Measurements from ENCODE around the gene PCSK1N.

Gene PCSK1N

DNA sequence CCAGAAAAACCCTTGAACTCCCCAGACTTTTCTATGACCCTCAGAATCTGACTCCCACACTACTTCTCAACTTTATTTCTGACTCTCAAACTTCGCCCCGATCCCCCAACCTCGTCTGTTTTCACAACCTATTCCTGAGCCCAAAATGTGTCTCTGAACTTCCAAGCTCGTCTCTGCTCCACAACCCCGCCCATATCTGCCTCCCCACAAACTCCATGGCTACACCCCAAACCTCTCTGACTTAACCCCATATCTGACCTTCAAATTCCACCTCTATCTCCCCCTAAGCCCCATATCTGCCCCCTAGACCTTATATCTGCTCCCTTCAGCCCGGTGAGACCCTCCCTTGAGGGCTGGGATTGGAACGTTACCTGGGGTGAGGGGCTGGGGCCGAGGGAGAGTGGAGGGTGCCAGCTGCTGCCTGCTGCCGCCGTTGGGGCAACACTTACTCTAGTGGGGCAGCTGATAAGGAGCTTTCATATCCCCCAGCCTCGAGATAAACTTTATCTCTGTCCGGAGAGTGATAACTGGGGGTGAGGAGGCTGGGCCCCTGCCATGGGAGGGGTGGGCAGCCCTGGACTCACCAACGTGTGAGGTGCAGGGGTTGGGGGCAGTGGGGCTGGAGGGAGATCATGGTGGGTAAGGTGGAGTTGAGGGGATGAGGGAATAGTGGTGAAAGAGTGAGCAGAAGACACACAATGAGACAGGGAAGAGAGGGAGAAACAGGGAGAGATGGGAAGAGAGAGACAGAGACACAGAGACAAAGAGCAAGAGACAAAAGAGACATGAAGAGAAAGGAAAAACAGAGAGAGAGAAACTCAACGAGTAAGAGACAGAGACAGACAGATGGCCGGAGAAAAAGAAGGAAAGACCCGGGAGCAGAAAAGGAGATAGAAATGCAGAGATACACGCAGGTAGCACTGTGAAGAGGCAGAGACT is 47.6 kb downstream of the PCSK1N start:
- no peak for DNase-seq

- DNase-seq, result no peak
Measured at GRCh38 chrX:48786825-48787504, 48.4 kb downstream of the PCSK1N start.

- no peak for DNase-seq
Measured at GRCh38 chrX:48786341-48786800, 49.0 kb downstream of the PCSK1N start, which contains the start of gene GATA1. Gene GATA1, plus strand, starts transcription at chrX:48786590. Its CDS starts 4,520 bp downstream, at chrX:48791110.

- no peak for DNase-seq
Measured at GRCh38 chrX:48785540-48786214, 49.7 kb downstream of the PCSK1N start.

DNA sequence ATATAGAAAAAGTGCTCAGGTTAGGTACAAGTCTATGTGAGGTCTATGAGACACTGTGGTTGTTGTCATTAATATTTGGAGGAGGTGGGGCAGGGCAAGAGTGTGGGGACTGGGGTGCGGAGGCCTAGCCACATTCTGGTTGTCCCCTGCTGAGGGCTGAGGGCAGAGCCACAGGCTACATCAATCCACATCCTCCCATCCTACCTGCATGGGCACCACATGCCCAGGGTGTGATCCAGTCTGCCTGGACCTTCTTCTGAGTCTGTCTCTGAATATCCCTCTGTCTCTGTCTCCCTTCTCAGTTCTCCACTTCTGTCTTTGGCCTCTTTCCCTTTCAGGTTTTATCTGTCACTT is 50.2 kb downstream of the PCSK1N start:
- DNase-seq, result no peak

DNA sequence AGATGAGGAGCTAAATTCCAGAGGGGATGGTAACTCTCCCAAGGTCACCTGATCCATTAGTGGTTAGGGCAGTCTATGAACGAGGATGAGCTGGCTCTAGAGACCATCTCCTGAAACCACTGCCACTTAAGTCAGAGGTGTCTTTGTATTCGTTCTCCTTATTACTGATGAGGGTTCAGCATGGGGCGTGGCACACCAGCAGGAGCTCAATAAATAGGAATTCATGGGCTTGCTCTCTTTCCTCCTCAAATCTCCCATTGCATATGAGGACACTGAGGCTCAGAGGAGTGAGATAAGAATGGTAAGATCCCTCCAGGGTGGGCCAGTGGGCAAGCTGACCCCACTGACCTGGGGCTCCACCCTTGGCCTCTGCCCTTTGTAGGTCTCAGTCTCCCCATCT is 50.7 kb downstream of the PCSK1N start:
- DNase-seq, result no peak

GRCh38 chrX:48782795-48783194 is 52.6 kb downstream of the PCSK1N start:
- no peak for DNase-seq

DNA sequence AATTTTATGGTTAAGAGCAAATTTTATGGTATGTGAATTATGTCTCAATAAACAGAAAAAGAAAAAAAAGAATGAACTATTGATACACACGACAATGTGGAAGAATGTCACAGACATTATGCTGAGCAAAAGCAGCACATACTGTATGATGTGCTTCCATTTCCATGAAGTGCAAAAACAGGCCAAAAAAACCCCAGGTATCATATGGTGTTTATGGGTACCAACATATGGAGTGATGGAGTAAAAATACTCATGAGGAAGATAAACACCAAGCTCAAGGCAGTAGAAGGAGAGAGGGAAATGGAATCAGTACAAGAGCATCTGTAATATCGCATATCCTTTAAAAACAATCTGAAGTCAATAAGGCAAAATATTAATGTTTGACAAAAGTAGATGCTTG is 53.2 kb downstream of the PCSK1N start:
- DNase-seq, result no peak

GRCh38 chrX:48781705-48782104 is 53.7 kb downstream of the PCSK1N start:
- DNase-seq, result no peak
